HG02571 (cell line): ENCODE measurements around the gene BACH2.

ENCODE experiments used
- ATAC-seq: cut with Tn5 transposase; IDR thresholded peaks from one replicate; pipeline ENCODE4 v1.9.1; 2021; ENCODE audit warnings: mild to moderate bottlenecking, moderate library complexity; ENCODE audit not compliant: unreplicated experiment

The BACH2 gene

DNA sequence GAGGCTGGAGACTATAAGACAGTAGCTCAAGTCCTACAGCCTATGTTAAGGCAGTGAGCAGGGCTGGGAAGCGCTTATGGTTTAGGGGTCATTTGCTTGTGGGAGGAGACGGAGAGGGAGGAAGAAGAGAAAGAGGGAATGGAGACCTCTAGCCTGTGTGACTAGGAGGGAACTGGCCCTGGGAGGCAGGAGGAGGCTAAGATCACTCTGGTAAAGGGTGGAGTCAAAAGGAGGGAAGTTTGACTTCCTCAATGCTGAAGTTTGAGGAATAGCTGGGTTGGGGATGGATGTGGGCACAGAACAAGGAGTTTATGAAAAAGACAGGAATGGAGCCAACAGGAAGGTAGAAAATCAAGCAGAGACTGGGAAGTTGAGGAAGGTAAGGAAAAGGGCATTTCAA, 6.4 kb upstream of the BACH2 start:
- ATAC-seq: no peak

DNA sequence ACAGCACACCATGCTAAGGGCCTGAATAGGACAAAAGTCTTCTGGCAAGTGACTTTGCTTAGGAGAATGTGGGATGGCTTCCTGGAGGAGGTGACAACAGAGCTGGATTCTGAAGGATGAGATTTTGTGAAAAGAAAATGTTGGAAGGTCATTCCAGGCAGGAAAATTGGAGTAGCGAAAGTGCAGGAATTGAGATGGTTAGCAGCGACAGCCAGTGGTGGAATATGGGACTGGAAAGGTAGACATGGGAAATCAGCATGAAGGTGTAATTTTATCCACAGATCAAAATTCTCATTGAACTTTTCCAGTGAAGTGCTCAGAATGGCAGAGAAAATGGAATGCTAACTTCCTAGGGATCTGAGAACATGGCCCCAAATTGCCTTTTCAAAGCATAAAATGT, 5.7 kb upstream of the BACH2 start:
- ATAC-seq: no peak

DNA sequence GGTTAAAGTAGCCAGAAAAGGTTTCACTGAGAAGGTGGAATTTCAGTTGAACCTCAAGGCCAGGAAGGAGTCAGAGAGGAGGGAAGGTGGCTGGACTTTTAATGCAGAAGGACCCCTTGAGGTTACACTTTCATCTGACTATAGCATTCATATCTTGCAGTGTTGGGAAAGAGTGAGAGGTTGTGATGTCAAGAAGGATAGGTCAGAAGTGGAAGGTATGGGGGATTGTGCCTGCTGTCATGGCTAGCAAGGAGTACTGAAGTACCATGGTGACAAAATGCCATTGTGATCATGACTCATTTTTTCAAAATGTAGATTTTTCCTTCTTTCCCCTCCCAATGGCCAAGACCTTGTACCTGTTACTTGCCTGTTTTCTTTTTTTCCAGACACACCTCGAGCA, 5.2 kb upstream of the BACH2 start:
- no peak for ATAC-seq

DNA sequence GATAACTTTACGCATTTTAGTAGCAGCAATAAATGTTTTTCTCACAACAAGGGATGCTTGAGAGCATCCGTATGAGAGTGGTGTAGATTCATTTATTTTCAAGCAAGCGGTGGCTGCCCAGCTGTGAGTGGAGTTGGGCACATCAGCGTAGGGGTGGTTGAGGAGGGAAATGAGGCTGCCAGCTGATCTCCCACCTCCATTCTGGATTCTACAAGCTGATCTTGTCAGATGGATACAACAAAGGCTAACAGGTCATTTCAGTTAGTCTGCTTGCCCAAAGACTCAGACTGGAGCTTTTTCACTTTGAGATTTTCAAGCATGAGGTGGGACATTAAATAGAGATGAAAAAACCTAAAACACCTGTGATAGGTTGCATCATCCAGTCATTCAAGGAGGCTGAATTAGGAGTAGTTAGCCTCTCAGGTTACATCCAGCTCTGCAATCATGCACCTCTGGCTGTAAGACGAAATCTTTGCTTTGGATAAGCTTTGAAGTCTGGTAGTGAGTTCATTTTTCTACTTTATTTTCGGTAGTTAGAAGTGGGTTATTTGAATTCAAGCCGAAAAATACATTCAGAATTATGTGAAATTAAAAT, 1.9 kb upstream of the BACH2 start:
- no peak for ATAC-seq

DNA sequence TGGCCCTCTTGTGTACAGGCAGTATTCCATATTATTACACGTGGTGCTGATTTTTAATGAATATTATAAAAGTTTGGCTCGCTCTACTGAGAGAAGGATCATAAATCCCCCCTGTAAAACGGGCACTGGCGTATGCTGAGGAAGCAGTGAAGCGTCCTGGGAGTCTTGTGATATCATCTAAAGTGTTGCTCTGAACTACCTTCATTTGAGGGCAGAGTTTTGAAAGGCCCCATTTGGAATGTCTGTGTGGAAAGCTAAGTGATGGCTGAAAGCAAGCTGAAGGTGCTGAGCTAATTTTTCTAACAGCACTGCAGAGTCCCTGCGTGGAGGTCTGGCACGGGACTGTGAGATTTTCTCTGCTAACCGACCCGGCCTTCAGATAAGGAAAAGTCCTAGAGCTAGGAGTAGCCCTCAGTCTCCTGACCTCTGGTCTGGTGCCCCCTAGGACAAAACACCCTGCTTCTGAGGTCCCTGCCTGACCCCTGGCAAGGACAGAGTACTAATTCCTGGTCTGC, 1.3 kb upstream of the BACH2 start:
- ATAC-seq: no peak

DNA sequence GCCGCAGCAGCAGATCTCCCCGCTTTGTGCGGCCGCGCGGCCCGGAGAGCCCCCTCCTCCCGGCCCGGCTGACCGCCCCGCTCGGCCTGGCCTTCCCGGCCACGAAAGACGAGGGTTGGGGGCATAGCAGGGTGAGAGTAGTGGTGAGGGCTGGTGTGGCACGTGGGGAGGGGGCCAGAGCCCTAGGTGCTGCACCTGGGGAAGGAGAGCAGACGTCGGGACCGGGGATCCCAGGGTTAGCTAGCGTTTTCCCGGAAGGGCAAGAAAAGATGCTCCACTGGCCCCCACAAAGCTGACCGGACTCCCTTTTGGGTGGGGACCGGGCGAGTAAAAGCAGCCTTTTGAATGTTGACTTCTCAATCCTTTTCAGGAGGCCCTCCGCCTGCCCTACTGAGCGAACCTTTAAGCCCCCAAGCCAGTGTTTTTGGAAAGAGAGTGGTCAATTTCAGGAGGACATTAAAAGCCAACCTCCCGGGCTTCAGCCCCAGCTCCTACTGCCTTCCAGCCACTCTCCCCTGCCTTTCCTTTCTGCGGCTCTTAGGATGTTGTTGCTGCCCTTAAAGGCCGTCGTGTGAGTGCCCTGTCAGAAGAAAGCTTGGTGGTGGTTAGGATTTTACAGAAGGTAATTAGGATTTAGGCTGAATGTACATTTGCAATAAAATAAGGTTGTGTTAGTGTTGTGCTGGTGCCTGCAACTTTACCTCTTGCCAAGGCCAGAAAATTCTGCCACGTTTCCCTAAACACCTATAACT, 648 bp upstream of the BACH2 start:
- no peak for ATAC-seq

DNA sequence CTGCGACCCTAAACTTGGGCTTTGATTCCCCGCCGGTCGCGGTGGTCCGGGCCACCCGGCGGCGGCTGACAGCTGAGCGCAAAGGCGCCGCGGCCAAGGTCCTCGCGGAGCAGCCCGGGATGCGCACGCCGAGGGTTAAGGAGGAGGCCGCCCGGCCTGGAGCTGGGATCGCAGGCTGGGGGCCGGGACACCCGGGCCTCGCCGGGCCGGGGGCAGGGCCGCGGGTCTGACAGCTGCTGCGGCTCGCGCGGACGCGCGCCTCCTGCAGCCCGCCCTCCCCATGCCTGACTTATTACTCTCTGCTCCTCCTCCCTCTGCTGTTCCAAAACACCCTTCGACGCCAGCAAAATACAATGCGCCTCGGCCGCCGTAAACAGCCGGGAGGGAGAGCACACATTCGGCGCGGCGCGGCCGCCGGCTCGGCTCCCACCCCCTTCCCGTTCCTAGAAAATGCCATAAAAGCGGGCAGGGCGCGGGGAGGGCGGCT, 746 bp downstream of the BACH2 start:
- ATAC-seq: peak; percentile 40

DNA sequence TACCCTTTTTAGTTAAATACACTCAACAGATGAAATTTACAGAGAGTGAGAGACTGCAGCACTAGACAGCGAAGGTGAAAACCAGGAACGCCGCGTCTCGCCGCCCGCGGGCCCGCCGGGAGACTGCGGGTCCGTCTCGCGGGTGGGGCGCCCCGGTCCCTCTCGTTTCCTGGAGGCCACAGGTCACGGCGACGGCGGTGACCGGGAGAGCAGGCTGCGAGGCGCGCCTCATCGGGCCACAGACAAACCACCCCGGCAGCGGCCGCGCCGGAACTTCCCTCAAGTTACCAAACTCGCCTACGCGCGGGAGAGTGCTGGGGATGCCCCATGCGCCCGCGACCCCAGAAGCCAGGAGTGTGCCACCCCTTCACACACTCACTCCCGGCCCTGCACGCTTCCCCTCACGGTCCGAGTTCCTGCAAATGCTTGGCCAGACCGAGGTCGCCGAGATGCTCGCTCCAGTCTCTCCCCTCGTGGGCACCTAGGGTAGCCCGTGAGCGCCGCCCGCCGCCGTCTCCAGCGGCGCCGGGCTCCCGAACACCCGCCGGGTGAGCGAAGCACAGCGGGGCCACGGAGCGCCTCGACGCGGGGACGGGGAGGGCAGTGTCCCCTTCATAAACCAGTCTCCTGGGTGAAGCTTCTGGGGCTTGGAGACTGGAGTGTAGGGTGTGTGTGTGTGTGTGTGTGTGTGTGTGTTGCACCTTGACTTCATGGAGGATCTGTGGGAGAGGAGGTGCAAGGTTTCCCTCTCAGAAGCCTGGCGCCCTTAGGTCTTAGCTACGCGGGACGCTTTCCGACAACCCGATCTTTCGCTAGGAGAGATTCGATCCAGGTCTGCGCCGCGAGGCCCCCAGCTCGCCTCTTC, 1.4 kb downstream of the BACH2 start:
- ATAC-seq: peak; percentile 35

DNA sequence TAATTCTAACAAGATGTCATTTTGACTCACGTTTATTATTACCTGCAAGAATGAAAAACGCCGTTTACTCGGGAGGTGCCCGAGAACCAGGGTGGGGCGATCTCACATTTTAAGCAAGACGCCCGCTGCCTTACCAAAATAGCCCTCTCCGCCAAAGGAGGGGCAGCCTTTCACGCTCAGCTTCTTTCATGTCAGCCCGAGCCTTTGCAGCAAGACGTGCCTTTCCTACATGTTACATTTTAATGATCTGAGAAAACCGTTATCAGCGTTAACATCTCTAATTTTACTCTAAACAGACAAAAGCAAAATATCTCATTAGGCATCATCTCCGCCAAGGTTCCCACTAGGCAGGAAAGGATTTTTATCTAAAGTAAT, 2.0 kb downstream of the BACH2 start:
- no peak for ATAC-seq

DNA sequence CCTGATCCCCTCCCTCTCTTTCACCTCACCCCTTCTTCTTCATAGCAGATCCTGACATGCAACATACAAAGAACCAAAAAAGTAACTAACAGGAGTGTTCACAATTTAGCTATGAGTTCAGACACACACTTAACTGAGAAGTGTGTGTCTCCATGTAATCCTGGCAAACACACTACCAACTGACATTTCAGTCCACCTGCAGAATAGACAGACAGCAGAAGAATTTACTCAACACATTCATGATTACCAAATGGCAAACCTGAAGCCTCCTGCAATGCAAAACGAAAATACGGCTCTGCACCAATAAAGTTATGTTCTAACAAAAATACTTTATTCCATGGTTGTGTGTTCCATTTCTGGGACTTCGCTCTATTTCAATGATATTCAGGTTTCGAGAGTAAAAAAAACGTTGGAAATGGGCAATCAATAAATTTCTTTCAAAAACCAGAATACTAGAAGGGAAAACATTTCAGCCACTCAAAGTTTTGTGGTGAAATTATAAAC, 2.6 kb downstream of the BACH2 start:
- no peak for ATAC-seq

DNA sequence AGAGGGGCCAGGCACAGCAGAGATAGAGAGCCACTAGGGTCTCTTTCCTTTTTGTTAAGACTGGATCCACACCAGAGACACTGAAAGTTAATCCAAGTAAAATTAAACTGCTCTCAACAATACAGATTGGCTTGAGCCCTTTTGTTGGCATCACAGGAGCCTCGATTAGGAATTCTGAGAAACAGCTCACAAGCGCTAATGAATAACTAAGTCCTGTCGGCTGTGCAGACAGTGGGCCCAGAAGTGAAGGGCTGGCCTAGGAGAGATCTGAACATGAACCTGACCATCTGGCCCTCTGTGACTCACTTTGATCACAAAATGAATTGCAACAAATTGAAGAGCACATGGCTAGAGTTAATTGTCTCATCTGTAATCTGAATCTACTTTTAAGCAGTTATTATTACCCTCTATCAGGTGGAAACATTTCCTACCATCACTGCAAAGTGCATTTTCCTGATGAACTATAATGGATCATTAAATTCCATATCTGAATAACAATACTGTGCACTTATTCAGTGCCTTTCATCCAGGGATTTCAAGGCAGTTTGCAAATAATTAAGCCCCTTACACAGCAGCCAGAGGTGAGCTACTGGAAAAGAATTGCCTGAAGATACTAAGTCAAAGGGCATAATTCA, 3.2 kb downstream of the BACH2 start:
- ATAC-seq: no peak

DNA sequence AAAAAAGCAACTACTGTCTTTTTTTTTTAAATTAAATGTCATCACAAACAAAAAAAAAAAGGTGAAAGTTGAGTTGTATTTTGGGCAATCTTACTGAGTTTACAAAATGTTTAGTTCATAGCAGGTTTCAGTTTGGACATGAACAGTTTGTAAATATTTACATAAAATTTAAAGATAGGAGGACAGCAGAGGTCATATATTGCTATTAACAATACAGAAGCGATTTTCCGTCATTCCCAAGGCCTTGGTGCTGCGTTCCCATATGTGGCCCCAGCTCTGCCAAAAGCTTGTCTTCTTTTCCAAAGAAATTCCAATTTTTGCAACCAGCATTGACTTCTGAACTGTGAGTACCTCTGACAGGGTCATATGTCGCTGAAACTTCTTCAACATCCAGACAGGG, 5.1 kb downstream of the BACH2 start:
- ATAC-seq: no peak

DNA sequence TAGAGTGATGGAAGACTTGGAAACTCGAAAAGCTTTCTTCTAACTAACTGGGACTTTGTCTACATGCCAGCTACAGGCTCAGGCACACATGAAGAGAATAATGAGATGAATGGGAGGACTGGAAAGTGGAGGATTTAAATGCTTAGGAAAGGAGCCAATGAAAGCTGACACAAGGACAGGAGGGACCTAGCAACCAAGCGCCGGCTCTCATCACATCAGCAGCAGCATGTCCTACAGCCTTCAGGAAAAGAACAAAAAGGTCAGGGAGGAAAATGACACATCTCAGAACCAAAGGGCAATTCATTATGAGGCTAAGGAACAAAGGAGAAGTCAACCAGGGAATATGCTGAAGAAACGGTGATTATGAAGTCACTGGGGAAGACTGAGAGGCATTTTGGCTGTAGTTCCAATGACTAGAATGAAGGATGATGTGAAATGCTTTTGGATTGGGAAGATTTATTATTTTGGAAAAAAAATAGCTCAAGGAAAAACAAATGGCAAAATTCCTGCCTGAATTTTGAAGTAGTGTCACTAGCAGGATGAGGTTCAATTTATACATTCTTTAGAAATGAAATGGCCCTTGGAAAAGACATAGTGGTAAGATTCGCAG, 5.7 kb downstream of the BACH2 start:
- ATAC-seq: no peak

DNA sequence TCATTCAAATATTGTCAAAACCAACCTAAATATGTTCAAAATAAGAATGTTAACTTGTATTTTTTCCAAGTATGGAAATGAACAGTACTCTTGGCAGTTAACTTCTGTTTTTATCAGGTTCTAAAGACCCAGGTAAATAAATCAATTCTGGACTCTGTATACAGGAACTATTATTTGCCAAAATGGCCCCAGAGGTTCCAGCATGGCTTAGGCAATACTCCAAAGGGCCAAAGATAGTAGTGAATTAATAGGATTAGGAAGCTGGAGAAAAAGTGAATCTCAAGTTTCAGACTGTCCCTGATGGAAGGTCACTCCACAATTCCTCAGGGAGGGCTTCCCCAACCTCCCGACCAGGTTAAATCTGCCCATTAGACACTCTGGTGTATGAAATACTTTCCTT, 6.7 kb downstream of the BACH2 start:
- ATAC-seq: no peak

DNA sequence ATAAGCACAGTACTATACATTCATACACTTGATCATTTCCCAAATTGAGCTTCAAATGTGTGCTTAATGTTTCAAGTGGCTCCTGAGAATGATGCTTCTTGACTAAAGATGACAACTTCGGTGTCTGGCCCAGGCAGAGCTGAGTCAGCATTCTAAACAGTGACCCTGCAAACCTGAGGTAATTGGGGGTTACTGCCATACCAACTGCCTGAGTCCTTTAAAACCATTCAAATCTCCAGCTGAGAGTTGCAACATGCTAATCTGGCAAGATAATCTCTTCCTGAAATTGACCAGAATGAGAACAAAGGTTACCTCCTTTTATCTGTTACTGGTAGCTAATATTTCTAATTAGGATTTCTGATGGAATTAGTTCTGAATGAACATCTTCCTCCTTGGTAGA, 8.2 kb downstream of the BACH2 start:
- no peak for ATAC-seq

DNA sequence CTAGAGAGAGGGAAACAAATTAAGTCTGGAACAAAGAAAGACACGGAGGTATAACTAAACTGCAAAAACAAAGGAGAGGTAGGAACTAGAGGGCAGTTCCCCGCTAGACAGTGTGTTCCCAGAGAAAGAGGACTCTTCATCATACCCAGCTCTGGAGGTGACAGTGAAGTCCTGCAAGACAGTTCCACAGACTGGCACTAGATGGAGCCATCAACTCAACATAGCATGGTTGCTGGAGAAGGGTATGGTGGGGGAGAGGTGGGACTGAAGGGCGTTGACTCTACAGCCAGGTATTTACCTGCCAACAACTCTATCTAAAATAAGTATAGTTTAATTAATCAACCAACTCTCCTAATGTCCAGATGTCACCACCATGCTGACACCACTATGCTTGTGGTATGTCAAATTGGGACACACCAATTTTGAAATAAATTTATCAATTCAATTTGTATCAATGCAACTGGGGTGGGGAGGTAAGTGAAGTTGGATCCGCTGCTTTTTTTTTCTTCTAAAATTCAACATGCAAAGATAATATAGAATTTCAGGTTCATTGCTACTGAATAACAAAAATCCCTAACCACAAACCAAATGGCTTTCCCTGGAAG, 9.7 kb downstream of the BACH2 start:
- no peak for ATAC-seq

DNA sequence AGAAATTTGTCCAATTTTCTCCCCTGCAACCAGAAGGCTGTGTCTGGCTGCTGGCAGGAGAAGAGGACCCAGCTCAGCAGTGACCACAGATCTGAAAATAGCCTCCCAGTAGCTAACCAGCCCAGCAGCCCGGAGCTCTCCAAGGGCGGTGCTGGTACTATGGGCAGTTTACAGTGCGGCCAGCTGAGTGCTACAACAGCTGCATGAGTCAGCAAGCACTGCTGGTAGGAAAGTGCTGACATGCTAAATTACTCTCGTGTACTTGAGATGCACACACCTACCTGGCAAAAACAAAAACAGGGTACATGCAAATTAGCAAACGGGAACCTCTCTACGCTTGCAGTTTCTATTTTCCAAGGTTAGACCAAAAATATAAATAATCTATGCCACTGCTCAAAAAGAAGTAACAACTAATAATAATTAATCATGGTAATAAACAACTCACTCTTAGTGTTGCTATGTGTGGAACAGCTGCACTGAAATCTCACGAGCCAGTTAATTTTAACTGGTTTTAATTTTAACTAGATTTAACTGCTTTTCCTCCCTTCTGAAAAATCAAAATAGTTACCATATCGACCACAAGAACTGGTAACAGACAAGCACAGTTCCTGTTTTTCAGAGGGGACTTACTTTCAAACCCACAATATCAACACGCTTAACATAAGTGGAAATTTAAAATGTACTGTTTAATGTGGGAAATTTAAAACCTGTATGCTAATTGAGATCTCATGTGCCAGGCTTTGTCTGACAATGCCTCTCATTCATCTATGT, 10.8 kb downstream of the BACH2 start:
- peak; percentile 74 for ATAC-seq

DNA sequence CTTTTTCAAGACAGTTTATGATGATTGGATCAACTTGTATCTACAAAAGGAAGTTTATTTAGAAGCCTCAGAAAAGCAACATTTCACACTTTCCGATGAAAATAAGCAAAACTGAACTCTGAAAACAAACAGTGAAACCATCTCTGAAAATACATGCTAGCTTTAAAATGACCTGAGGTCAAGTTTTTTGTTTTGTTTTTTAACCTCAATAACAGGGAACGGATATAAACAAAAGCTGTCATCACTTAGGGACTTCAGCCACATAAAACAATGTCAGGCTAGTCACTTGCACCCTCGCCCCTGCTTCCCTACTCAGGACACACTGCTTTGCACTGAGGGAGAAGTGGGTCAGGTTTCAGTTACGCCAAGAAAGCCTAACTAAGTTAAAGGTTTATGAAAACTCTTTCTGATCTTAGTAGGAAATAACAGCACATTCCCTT, 11.6 kb downstream of the BACH2 start:
- ATAC-seq: peak; percentile 44
